Transverse colon (tissue), 4 donors: Measurements from ENCODE around the gene MTMR12. TPM values are rescaled to one million over a fixed set of nuclear protein-coding genes. Genes with fewer than 3 reads are reported as not detected.
"Not testable (repeated sequence)": the region's sequence is repeated elsewhere in the genome, so short reads cannot be mapped to it uniquely, and the experiment has no call there.

Experiments used
- DNase-seq: peaks from one replicate; pipeline ENCODE4 v3.0.0-alpha.2; 2019
- H3K27ac ChIP-seq, 4 donors: fragments of 200-600 bp; sonication (generic); 2 replicates each; pipeline ENCODE4 v1.5.1; 2016 to 2018; ENCODE audit warnings: inconsistent platforms in 4 of 4
- H3K27me3 ChIP-seq: fragments of 200-600 bp; sonication (generic); 2 replicates; pipeline ENCODE4 v1.5.1; 2017; ENCODE audit warnings: inconsistent platforms
- H3K36me3 ChIP-seq, 4 donors: fragments of 200-600 bp; sonication (generic); 2 replicates each; pipeline ENCODE4 v1.5.1; 2017 to 2019; ENCODE audit warnings: inconsistent platforms in 4 of 4
- H3K4me1 ChIP-seq, 4 donors: fragments of 200-600 bp; sonication (generic); 2 replicates each; pipeline ENCODE4 v1.5.1; 2017 to 2020; ENCODE audit warnings: inconsistent platforms in 4 of 4
- H3K4me3 ChIP-seq, 4 donors: fragments of 200-600 bp; sonication (generic); 1 replicate in 1 of 4; 2 replicates in 3 of 4; pipeline versions ENCODE4 v1.5.1 to v1.6.1; 2017 to 2019; ENCODE audit warnings: inconsistent platforms in 4 of 4
- H3K9me3 ChIP-seq, 2 donors: fragments of 200-600 bp; sonication (generic); 2 replicates each; pipeline ENCODE4 v1.5.1; 2017 to 2019; ENCODE audit warnings: inconsistent platforms in 2 of 2
- CTCF ChIP-seq, 5 experiments: fragments of 200-600 bp in 3 of 5; fragments of 450-650 bp in 2 of 5; sonication (generic) in 3 of 5; IDR thresholded peaks; 1 replicate in 2 of 5; 2 replicates in 3 of 5; pipeline ENCODE4 v1.5.1; 2016 to 2017; ENCODE audit warnings: antibody characterized with exemption in 5 of 5, inconsistent platforms in 3 of 5, mild to moderate bottlenecking in 2 of 5, moderate library complexity in 1 of 5
- EP300 ChIP-seq: sonication (generic); formaldehyde crosslinking; IDR thresholded peaks from one replicate; pipeline ENCODE4 v1.6.1; 2017; ENCODE audit warnings: antibody characterized with exemption, low read depth
- POLR2A ChIP-seq: fragments of 450-650 bp; IDR thresholded peaks from one replicate; pipeline ENCODE4 v1.6.1; 2016; ENCODE audit warnings: antibody characterized with exemption, mild to moderate bottlenecking, moderate library complexity
- POLR2AphosphoS5 ChIP-seq, 3 donors: sonication (generic); formaldehyde crosslinking; IDR thresholded peaks; one replicate each; pipeline ENCODE4 v1.6.1; 2016; ENCODE audit warnings: antibody characterized with exemption in 3 of 3
- WGBS, 2 donors: methylation state at CpG; one replicate each; pipeline ENCODE4 v1.1.5; 2018; ENCODE audit warnings: low coverage in 1 of 2; 5-methylcytosine and 5-hydroxymethylcytosine counted together
- in situ Hi-C, 4 donors: fragments of 200-750 bp; cut with MboI; loops; one replicate each; pipeline versions ENCODE4 v1.15.0 to v1.15.1; 2017; ENCODE audit warnings: low sequenced_read_pairs in 3 of 4, low pct_ligation_motif_present in 1 of 4, low pct_unique_long_range_greater_than_20kb in 1 of 4
- intact Hi-C: fragments of 100-400 bp; cut with DNase I; formaldehyde crosslinking; loops from one replicate; pipeline ENCODE4 v1.15.1; 2023; ENCODE audit warnings: low total_unique reads
- total RNA-seq, 4 donors: library from RNA; depleted of rRNA; stranded (reverse); fragments of >200 nt; gene quantifications; one replicate each; pipeline ENCODE4 v1.1.0, GENCODE V29; 2016

MTMR12 gene
- total RNA-seq, 4 donors from 2014 or later, result 10.1 to 27.9 (median 16.1) TPM

GRCh38 chr5:32322882-32323281 is 10.1 kb upstream of the MTMR12 start:
- H3K4me3 ChIP-seq, result no peak overlapping the region
- in situ Hi-C loops, result no loop called here
- no peak for TF ChIP-seq POLR2A
- TF ChIP-seq CTCF (IDR thresholded peaks at IDR 0.05), result no peak
- TF ChIP-seq EP300, result no peak
- TF ChIP-seq POLR2AphosphoS5 (IDR thresholded peaks at IDR 0.05), result no peak
- 97% methylated on average over 12 of the region's 12 CpGs; no CpG with 5 or more reads in 1 of the 2 donors for WGBS, 2 donors
- DNase-seq, result no peak
- no peaks in the 10 kb centered on the region for H3K36me3 ChIP-seq
- H3K27ac ChIP-seq, result no peak overlapping the region
- no peaks in the 10 kb centered on the region for H3K27me3 ChIP-seq
- peaks cover 4 to 6% of the 10 kb centered on the region in 2 donors for H3K9me3 ChIP-seq
- no peaks in the 10 kb centered on the region for H3K4me1 ChIP-seq
- intact Hi-C loops, result no loop called here

- DNase-seq, H3K4me3 ChIP-seq, H3K36me3 ChIP-seq, intact Hi-C loops, H3K27ac ChIP-seq, H3K9me3 ChIP-seq, H3K27me3 ChIP-seq, H3K4me1 ChIP-seq, in situ Hi-C loops: not testable (repeated sequence)
- WGBS, 2 donors, result 88 to 91% methylated on average over 2 of the region's 2 CpGs
These were observed 9.0 kb upstream of the MTMR12 start for GRCh38 chr5:32321787-32322186.

GRCh38 chr5:32320576-32320975 is 7.8 kb upstream of the MTMR12 start:
- intact Hi-C loops, result no loop called here
- in situ Hi-C loops, result no loop called here
- no peak for DNase-seq

GRCh38 chr5:32319926-32320543 is 7.3 kb upstream of the MTMR12 start:
- Histone ChIP-seq H3K4me3 (no peak overlapping the region), H3K27ac (no peak overlapping the region), H3K36me3 (no peaks in the 10 kb centered on the region), H3K27me3 (no peaks in the 10 kb centered on the region), H3K4me1 (no peaks in the 10 kb centered on the region), H3K9me3 (peaks cover 4 to 6% of the 10 kb centered on the region in 2 donors)
- DNase-seq, result no peak
- in situ Hi-C loops (no loop called here), intact Hi-C loops (no loop called here)
- TF ChIP-seq EP300, result no peak
- no peak for TF ChIP-seq CTCF (IDR thresholded peaks at IDR 0.05)
- TF ChIP-seq POLR2A, result no peak
- TF ChIP-seq POLR2AphosphoS5 (IDR thresholded peaks at IDR 0.05), result no peak
- 43 to 73% methylated on average over 2 to 7 of the region's 7 CpGs for WGBS, 2 donors

More at GRCh38 chr5:32320576-32320975, 7.8 kb upstream of the MTMR12 start:
- Histone ChIP-seq H3K4me3 (no peak overlapping the region), H3K36me3 (no peaks in the 10 kb centered on the region), H3K27ac (no peak overlapping the region), H3K27me3 (no peaks in the 10 kb centered on the region), H3K4me1 (no peaks in the 10 kb centered on the region), H3K9me3 (peaks cover 4 to 6% of the 10 kb centered on the region in 2 donors)
- TF ChIP-seq CTCF (IDR thresholded peaks at IDR 0.05), result no peak
- TF ChIP-seq POLR2A, result no peak
- no peak for TF ChIP-seq EP300
- TF ChIP-seq POLR2AphosphoS5 (IDR thresholded peaks at IDR 0.05), result no peak
- WGBS, 2 donors, result 92 to 100% methylated on average over 1 to 5 of the region's 10 CpGs

- TF ChIP-seq POLR2AphosphoS5 (IDR thresholded peaks at IDR 0.05), result no peak
- TF ChIP-seq POLR2A, result no peak
- no peak for TF ChIP-seq EP300
- no peak for TF ChIP-seq CTCF (IDR thresholded peaks at IDR 0.05)
- H3K27ac ChIP-seq, result no peak overlapping the region
- intact Hi-C loops (no loop called here), in situ Hi-C loops (no loop called here)
- no peaks in the 10 kb centered on the region for H3K27me3 ChIP-seq
- 72 to 100% methylated on average over 3 to 7 of the region's 7 CpGs for WGBS, 2 donors
- no peaks in the 10 kb centered on the region for H3K36me3 ChIP-seq
- H3K4me1 ChIP-seq, result no peaks in the 10 kb centered on the region
- DNase-seq, result no peak
- H3K4me3 ChIP-seq, result no peak overlapping the region
- peaks cover 4 to 6% of the 10 kb centered on the region in 2 donors for H3K9me3 ChIP-seq
These were observed 6.7 kb upstream of the MTMR12 start for GRCh38 chr5:32319392-32319791.
